G401.6 (cell line): ENCODE results near the gene JAKMIP2.
A peak's percentile ranks its signal among the peaks of the same experiment; 100 is the strongest.
"Not testable (repeated sequence)": the region's sequence is repeated elsewhere in the genome, so short reads cannot be mapped to it uniquely, and the experiment has no call there.

Experiments
- FAIRE-seq: peaks from 2 replicates; lab custom pipeline; 2012; peaks lifted over from hg19 to GRCh38; lab: Jason Lieb, UNC

JAKMIP2 gene

DNA sequence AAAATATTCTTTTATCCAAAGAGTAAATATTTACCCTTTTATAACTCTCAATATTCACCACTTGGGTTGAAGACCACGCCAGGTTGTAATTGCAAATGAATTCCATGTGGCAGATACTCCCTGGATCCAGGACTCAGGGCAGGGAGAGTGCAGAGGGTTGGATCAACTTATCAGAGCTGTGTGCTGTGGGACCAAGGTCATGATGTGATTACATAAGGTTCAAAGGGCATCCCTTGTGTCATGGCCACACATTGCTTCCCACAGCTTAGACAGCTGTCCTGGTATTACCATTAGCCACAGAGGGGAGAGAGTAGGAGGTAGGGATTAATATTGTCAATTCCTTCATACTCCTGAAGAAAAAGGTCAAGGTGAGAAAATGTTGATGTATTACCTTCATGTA lies 133.9 kb downstream of the JAKMIP2 start:
- no peak for FAIRE-seq

DNA sequence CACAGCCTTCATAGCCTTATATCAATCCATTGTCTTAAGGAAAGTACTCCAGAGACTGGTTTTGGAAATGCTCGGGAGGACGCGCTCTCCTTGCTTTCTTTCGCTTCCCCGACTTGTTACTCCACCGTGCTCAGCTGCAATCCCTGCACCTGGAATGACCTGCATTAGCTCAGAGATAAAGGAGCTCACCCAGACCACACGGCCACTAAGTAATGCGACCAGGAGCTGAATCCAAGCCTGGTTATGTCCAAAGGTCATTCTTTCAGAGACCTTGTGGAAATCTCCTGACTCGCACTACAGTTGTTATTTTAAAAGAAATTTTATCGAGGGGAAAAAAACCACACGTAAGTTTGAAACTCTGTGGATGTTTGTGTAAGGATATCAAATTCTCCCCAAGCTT lies 137.3 kb downstream of the JAKMIP2 start:
- FAIRE-seq: no peak

DNA sequence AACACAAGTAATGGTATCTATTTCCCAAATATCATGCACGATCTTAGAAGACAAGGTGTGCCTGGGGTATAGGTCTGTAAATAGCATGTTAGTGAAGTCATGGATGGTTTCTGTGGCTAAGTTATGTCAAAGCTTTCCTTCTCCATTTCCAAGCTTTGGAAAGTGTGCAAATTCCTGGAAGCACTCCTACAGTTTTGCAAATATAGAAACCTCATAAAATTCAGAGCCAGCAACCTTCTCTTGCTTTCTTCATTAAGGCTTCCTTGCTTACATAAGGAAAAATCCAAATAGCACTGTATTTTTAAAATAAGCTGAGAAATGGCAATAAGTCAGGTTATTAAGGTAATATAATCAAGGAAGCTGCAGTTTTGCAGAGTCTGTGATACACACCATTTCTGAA lies 138.1 kb downstream of the JAKMIP2 start:
- FAIRE-seq: no peak

DNA sequence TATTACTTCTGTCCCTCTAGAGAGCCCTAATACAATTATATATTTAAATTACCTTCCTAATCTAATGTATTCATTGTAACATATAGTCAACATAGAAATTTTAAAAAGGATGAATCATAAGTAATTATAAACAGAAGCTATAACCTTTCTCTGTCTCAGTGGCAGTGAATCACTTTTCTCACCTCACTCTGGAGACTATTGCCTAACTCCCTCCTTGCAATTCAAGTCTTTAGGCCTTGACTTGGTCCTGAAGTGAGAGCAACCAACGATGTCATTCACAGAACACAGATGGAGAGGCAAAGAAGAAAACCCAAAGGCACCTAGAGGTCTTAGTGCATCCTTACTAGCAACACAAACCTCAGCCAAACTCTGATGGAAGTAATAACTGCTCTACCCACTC lies 139.4 kb downstream of the JAKMIP2 start:
- no peak for FAIRE-seq

DNA sequence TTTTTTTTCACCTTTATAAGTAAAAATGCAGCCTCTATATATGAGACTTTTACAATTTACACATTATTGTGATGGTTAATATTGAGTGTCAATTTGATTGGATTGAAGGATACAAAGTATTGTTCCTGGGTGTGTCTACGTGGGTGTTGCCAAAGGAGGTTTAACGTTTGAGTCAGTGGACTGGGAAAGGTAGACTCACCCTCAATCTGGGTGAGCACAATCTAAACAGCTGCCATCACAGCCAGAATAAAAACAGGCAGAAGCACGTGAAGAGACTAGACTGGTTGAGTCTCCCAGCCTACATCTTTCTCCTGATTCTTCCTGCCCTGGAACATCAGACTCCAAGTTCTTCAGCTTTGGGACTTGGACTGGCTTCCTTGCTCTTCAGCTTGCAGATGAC lies 139.9 kb downstream of the JAKMIP2 start:
- no peak for FAIRE-seq

DNA sequence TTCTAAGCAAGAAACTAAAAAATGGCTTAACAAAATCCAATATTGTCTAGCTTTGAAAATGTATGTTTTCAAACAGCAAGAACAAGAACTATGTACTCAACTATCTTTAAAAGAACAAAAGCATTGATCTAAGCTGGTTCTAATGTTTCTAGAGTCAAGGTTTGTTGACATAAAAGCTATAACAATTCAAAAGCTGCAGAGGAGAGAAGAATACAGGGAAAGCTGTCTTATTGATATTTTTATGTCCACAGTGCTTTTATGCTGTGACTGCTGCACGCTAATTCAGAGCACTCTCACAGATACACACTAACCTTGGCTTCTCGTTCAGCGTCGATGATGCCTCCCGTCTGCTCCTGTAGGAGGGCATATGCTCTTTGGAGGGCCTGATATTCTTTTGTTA lies 143.2 kb downstream of the JAKMIP2 start:
- FAIRE-seq: no peak

DNA sequence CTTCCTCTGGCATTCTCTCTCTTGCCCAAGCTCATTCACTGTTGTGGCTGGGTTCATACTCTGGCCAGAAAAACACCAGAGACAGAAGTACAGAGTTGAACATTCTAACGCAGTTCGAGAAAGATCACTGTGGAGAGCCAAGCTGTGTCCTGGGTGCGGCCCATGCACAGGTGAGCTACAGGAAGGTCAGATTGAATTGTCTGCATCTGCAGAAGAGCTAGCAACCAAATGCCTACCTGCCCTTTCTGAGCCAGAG lies 145.9 kb downstream of the JAKMIP2 start:
- FAIRE-seq: no peak

DNA sequence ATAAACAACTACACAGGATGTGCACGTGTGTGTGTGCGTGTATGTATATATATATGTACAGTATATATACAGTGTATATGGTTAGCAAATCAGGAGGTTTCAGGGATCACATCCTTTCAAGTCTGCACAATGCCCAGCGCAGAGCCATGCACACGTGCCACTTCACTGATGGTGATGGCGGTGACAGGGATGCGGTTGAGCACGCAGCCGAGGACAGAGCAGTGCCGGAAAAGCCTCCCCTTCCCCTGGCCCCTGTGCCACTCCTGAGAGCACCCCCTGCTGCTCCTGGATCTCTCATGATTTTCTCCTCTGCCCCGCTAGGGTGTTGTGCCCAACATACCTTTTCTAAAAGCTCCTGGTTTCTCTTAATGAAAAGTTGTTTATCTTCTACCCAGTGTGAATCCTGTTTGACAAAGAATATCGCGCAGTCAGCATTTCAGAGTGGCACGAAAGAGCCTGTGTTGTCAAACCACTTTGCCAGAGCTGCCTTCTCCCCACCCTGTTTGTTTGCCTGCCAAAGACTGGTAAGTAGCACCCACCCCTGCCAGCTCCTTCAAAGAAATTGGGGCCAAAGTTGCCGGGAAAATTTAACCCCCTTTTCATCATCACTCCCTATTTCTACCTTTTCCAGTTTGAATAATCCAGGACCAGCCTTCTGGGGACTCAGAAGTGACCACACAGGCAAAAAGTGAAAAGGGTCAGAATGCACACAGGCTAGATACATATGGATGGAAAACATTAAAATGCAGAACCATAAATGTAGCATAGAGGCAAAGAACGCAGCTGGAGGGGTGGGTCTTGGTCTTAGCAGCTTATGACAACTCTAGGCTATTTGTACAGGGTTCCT lies 146.4 kb downstream of the JAKMIP2 start:
- FAIRE-seq: no peak

DNA sequence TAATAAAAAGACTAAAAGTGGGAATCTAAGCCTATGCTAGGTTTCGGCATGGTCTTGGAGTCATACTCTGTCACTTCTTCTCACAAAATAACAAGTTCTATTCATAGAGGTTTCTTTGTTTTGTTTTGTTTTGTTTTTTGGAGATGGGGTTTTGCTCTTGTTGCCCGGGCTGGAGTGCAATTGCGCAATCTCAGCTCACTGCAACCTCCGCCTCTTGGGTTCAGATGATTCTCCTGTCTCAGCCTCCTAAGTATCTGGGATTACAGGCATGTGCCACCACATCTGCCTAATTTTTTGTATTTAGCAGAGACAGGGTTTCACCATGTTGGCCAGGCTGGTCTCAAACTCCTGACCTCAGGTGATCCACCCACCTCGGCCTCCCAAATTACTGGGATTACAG lies 147.1 kb downstream of the JAKMIP2 start:
- not testable (repeated sequence) for FAIRE-seq

DNA sequence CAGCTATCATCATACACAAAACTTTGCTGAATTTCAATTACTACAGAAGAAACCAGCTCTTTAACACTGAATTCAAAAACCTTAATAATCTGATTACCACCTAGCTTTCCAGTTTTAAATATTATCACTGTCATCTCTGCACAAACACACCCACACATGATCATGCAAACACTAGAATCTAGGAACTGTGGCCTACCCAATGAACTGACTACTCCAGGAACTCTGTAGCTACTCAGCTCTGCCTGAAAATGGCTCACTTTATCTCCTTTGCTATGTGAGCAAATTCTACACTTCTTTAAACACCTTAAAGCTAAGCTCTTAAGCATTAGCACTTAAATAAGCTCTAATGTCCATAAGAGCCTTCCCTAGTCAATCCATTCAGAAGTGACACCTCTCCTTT lies 149.4 kb downstream of the JAKMIP2 start:
- FAIRE-seq: no peak

DNA sequence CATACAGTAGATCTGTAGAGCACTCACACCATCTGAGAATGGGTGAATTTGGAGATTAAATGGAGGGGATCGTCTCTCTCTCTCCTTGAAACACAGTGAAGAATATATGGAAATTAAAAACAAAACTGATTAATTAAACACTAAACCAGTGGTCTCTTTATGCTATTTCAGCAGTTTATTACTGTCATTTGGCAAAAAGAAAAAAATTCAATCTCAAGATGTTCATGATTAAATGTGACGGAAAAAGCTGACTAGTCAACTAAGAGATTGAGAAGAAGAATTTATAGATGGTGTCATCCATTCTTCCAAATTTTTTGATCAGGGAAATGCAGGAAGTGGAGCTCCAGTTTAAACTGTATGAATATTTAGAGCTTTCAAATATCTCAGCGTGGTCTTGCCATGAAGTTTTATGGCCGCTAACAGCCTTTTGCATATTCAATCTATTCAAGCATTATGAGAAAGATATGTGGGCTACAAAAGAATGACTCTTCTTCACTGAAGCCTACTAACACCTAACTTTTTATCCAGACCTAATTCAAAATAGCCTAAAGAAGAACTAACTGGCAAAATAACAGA lies 151.0 kb downstream of the JAKMIP2 start:
- FAIRE-seq: no peak

DNA sequence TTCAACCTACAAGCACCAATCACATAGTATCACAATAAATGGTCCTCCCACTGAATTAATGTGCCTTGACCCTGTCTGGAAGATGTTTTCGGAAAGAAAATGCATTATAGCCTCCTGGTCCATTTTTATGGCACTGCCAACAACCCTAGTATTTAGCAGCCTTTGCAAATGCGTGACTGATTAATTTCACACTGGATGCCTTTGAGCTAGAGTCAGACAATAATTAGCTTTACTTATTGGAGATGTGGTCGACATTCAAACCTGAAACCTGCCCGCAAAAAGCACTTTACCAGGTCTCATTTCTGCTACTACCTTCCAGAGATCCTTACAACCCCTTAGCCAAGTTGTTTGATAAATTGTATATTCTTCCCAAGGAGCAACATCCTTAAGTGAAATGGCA lies 153.3 kb downstream of the JAKMIP2 start:
- no peak for FAIRE-seq

DNA sequence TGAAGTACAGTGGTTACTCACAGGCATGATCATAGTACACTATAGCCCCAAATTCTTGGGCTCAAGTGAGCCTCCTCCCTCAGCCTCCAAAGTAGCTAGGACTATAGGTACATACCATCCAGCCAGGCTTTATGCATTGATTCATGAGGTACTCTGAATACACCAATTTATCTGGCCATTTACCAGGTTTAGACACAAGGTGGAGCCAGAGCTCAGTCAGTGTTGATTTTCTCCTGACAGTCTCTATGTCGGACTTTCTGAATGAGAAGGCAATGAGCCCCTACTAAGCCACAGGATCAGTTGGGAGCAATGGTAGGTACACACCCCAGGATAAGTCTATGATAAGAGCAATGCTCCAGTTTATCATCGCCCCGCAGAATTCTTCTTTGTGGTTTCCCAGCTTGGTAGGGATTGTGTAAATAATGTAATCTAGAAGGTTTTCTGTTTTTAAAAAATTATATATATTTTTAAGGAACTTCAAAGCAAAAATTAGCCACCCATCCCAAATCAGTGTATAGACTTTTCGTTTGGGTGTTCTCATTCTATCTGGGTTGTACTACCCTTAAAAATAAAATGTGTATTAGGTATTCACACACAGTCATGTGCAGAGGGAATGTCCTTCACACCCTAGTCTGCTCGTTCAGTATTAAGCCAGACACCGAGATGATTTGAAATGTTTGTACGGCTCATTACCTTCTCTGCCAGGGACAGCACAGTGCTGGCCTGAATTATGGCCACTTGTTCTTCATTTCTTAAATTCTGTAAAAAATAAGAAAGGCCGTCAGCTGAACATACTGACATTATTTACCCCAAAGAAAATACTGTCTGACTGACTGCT lies 154.3 kb downstream of the JAKMIP2 start:
- FAIRE-seq: peak; percentile 62

DNA sequence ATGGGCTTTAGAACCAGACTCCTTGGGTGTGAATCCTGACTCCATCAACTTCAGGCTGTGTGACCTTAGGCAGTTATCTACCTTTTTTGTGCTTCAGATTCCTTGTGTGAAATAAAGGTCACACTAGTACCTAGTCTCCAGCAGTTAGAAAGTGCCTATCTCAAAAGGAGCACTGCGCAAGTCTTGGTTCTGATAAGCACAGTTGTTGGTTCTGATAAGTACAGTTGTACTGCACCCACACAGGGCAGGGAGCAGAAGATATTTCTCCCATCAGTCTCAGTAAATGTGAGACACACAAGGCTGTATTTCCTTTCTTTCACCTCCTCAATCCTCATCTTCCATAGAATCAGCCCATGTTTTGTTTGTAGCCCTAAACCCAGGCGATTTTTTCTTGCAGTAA lies 156.1 kb downstream of the JAKMIP2 start:
- no peak for FAIRE-seq

DNA sequence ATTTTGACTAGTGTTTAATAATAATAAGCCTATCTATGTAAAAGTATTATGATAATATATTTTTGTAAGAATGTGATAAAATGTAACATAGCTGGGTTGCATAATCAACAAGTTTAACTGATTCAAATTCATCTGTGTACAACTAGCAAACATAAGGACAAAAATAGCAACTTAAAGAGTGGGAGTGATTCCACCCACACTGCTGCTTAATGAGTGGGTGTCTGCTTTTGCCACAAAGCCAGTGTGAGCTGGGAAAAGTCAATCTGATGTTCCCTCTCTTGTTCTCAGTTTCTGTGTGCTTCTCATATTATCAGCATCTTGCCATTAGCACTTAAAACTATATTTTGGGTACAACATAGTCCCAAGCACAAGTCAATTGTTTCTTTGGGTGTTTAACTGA lies 161.5 kb downstream of the JAKMIP2 start:
- no peak for FAIRE-seq

DNA sequence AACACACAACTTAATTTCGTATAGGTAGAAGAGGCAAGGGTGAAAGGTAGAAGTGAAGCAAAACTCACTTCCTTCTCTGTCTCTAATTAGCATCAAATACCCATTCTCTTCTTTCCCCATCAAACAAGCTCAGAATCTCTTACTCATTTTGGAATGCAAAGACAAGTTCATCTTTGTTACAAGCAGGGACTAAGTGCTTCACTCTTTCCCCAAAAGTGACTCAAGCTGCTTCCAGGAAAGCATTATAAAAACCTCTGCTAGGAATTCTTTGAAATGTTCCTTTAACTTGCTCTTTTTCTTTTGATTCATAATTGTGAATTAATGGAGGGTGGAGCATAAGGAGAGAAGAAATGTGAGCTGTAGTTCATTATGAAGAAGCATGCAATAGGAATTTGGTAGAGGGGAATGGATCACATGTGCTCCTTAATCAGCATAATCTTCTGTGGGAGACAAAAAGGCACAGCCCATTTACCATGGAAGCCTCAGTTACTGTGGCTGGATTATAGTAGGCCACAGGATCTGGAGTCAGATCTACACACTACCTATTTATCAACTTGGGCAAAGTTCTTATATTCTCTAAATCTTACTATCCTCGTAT lies 163.1 kb downstream of the JAKMIP2 start:
- FAIRE-seq: no peak

DNA sequence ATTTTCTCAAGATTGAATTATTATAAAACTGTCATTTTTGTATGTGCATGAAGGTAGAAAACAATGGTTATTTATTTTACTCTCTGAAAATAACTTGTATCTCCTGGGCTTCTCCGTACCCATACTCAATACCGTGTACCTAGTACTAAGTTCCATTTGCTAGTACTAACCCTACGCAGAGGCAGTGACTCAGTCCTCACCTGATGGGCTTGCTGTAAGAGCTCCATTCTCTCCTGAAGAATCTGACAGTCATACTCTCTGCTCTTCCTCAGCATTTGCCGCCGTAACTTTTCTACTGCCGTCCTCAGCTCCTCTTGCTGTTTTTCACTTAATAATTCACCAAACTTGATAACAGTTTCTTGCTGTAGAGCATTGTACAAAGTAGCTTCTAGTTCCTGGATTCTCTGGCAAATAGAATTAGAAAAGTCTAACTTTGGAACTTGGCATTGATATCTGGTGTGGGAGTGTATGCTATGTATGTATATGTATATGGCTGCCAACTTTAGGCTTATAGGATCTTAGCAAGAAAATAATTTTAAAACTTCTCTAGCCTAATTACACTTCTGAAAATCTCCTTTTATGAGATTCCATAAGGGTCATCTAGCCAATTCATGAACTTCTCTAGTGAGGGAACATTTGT lies 164.7 kb downstream of the JAKMIP2 start:
- FAIRE-seq: no peak

DNA sequence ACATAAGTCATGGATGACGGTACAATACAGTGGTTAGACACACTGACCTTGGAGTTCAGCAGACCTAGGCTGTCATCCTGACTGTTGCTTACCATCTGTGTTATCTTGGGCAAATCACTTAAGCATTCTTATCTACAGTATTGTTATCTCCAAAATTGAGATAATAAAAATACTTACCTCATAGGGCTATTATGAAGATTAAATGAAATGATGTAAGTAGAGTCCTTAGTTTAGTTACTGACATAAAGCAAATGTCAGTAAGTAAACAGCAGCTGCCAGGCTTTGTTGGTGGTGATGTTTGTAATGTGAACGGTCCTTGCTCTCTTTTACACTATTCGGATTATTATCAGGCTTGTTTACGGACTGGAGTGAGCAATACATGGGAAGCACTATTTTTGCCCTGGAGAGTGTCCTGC lies 165.3 kb downstream of the JAKMIP2 start:
- no peak for FAIRE-seq

DNA sequence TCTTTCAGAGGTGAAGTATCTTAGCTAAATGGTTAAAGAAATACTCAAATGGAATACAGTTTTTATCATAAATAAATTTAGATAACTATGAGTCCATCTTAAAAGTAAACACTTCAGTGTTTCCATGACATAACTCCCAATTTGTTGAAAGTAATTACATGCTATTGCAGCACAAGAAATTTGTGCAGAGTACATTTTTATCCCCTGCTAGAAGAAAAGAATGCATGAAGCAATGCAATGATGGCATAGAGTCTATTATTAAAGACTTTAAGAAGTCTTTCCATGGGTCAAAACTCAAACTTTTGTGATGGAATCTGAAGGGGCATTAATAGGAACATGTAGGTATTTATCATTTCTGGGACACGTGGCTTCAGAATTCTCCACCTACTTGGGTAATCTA lies 166.1 kb downstream of the JAKMIP2 start:
- no peak for FAIRE-seq

DNA sequence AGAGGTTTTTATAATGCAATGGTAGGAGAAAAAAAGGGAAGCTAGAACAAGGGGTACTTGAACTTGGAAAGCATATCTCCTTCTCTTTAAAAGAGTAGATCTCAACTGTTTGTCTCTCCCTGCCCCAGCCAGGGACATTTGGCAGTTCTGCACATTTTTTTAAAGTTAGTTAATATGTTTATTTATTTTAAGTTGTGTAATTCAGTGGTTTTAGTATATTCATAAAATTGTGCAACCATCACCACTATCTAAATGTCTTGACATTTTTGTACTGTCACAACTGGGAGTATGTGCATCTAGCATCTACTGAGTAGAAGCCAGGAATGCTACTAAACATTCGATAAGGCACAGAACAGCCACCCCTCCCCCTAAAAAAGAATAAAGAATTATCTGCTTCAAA lies 169.2 kb downstream of the JAKMIP2 start:
- no peak for FAIRE-seq

DNA sequence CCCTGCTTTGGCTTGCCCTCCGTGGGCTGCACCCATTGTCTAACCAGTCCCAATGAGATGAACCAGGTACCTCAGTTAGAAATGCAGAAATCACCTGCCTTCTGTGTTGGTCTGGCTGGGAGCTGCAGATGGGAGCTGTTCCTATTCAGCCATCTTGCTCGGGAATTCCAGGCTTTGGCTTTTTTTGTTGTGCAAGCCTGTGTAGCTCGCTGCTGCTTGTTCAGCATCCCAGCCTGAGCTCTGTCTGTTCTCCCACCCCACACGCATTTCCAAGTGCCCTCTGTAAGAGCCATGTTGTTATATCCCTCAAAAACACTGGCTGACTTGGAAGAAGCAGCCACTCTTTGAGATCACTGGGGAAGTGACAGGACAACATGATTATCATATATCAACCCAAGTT lies 171.0 kb downstream of the JAKMIP2 start:
- no peak for FAIRE-seq

DNA sequence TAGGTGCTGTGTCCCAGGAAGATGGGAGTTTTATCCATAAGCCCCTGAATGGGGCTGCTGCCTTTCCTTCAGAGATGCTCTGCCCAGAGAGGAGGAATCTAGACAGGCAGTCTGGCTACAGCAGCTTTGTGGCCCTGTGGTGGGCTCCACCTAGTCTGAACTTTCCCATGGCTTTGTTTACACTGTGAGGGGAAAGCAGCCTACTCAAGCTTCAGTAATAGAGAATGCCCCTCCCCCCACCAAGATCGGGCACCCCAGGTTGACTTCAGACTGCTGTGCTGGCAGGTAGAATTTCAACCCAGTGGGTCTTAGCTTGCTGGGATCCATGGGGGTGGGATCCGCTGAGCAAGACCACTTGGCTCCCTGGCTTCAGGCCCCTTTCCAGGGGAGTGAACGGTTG lies 171.7 kb downstream of the JAKMIP2 start:
- no peak for FAIRE-seq

DNA sequence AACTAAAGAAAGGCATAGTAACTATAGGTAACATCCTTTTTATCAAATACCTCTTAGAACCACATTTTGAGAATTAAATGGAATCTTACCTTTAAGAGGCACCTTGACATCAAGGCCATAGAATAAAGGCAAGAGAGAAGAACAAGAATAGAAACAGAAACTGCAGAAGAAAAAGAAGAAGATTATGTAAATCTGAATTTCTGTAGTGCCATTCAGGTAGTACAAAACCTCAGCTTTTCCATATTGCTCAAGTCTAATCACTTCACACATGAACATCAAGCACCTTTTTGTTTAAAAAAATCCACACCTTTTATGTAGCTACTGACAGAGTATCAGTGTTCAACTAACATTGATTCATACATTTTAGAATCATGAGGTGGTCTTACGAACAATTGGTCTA lies 180.9 kb downstream of the JAKMIP2 start:
- FAIRE-seq: no peak
